ENCODE results near the gene B3GNT3.
"Not testable (repeated sequence)": the region's sequence is repeated elsewhere in the genome, so short reads cannot be mapped to it uniquely, and the experiment has no call there.

Gene B3GNT3

DNA sequence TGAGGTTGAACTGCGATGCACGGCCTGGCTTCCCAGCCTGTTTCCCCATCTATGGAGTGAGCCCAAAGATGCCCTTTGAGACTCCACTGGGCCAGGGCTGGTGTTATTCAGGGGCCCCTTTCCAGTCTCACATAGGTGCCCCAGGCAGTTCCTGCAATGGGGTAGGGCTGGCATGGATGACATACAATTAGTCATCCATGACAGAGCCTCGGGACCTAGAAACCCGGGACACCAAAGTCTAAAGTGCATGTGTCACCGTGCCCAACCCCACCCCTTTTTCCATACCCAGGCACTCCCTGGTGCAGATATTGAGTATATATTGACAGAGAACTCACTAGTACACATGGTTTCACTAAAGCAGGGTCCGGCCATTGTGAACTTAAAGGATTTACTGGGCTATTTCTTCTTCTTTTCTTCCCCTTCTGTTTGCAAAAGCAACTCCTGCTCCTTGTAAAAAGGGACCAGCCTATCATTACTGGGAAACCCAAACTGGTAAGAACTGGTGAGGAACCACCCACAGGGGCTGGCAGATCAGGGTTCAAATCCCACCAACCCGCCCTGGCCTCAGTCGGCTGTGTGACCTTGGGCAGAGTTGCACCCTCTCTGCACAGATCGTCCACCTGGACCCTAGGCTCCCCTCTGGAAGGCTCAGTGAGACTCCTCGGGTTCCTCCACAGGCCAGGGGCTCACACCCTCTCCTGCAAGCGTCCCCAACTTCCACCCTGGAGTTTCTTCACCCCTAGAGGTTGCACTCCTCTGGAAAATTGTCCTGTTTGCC, 2.7 kb downstream of the B3GNT3 start:
- H3K4me3 ChIP-seq (ENCODE audit: low read depth, low read length): no peak overlapping the region
- in situ Hi-C loops (cut with HindIII; ENCODE audit: low sequenced_read_pairs): no loop called here
- no peak for TF ChIP-seq CTCF (IDR thresholded peaks at IDR 0.05; ENCODE audit: low read depth, low read length, missing control alignments)
- DNase-seq (ENCODE audit: low read depth): no peak

GRCh38 chr19:17798599-17798998, 3.7 kb downstream of the B3GNT3 start:
- in situ Hi-C loops (cut with HindIII; ENCODE audit: low sequenced_read_pairs); DNase-seq (ENCODE audit: low read depth): not testable (repeated sequence)

GRCh38 chr19:17802137-17802858, 7.4 kb downstream of the B3GNT3 start:
- no peak for DNase-seq (ENCODE audit: low read depth)
- TF ChIP-seq CTCF (IDR thresholded peaks at IDR 0.05; ENCODE audit: low read depth, low read length, missing control alignments): no peak
- no peak overlapping the region for H3K4me3 ChIP-seq (ENCODE audit: low read depth, low read length)
- in situ Hi-C loops (cut with HindIII; ENCODE audit: low sequenced_read_pairs): no loop called here

More at GRCh38 chr19:17798599-17798998, 3.7 kb downstream of the B3GNT3 start:
- H3K4me3 ChIP-seq (ENCODE audit: low read depth, low read length): not testable (repeated sequence)

GRCh38 chr19:17803264-17803896, 8.4 kb downstream of the B3GNT3 start:
- no peak for TF ChIP-seq CTCF (IDR thresholded peaks at IDR 0.05; ENCODE audit: low read depth, low read length, missing control alignments)
- in situ Hi-C loops (cut with HindIII; ENCODE audit: low sequenced_read_pairs): no loop called here
- no peak overlapping the region for H3K4me3 ChIP-seq (ENCODE audit: low read depth, low read length)
- no peak for DNase-seq (ENCODE audit: low read depth)

- no peak for DNase-seq (ENCODE audit: low read depth)
- H3K4me3 ChIP-seq (ENCODE audit: low read depth, low read length): no peak overlapping the region
- in situ Hi-C loops (cut with HindIII; ENCODE audit: low sequenced_read_pairs): no loop called here
- no peak for TF ChIP-seq CTCF (IDR thresholded peaks at IDR 0.05; ENCODE audit: low read depth, low read length, missing control alignments)
These were observed 10.5 kb downstream of the B3GNT3 start for GRCh38 chr19:17805427-17805826.

DNA sequence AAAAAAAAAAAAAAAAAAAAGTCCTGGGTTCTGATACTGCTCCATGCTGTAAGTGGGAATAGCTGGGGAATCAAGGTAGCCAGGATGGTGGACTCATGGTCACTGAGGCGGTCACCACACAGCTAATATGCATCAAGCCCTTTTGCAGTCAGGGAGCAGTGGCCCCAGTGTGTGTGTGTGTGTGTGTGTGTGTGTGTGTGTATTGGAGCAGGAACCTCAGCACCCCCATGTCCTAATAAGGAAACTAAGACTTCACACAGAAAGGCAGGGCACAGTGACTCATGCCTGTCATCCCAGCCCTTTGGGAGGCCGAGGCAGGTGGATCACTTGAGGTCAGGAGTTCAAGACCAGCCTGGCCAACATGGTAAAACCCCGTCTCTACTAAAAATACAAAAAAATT, 12.0 kb downstream of the B3GNT3 start:
- no peak for DNase-seq (ENCODE audit: low read depth)
- in situ Hi-C loops (cut with HindIII; ENCODE audit: low sequenced_read_pairs): no loop called here

More for the DNA sequence above, 12.0 kb downstream of the B3GNT3 start:
- H3K4me3 ChIP-seq (ENCODE audit: low read depth, low read length): no peak overlapping the region
- no peak for TF ChIP-seq CTCF (IDR thresholded peaks at IDR 0.05; ENCODE audit: low read depth, low read length, missing control alignments)

All from astrocyte of the cerebellum (primary cell).